GM18499 (cell line): ENCODE measurements around the gene ZP4.
"Not testable (repeated sequence)": the region's sequence is repeated elsewhere in the genome, so short reads cannot be mapped to it uniquely, and the experiment has no call there.

Source experiments
- ATAC-seq: cut with Tn5 transposase; IDR thresholded peaks from one replicate; pipeline ENCODE4 v1.9.1; 2021; ENCODE audit warnings: moderate number of reproducible peaks; ENCODE audit not compliant: insufficient read depth, unreplicated experiment

The ZP4 gene

DNA sequence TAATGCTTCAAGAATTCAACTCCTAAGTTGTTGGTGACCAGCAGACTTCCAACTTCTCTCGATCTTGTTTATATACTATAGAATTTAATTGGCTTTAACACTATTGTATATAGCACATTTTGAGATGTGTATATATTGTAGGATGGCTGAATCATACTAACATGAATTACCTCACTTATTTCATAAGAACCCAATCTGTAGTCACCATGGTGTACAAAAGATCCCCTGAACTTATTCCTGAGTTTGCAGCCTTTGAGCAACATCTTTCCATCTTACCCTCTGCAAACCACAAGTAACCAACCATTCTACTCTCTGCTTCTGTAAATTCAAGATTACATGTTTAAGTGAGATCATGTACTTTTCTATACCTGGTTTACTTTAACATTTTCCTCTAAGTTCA is 12.3 kb downstream of the ZP4 start:
- ATAC-seq: no peak

DNA sequence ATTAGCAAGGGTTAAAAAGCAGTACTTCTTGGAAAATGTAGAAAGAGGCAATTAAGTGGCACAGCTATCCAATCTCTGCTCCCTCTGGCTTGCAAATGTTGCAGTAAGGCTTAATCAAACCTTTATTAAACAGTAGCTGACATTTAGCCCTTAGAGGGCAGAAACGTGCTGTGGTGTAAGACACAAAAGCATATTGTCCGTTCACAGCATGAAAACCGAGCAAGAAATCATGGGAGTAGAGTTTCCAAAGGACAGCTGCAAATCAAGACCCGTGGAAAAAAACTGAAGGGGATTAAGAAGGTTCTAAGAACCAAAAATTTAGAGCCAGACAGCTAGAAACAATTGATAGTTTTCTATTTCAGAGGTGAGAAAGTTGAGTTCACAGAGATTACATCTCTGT is 13.1 kb downstream of the ZP4 start:
- ATAC-seq: no peak

DNA sequence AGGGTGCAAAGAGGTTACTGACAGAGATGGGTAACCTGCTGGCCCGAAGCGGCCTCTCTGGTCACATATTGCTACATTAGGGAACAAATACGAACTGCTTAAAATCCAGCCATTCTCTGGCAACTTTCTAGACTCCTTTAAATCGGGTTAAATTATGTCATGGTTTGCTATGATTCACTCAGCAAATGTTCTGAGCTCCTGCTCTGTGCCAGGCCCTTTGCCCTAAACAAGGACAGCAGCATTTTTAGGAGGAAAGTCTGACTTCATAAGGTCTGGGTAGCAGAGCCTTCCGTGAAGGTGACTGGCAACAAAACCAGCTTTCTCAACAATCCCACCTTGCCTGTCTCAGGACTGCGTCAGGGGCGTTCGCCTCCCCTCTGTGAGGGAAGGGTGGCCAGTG is 15.4 kb downstream of the ZP4 start:
- no peak for ATAC-seq

DNA sequence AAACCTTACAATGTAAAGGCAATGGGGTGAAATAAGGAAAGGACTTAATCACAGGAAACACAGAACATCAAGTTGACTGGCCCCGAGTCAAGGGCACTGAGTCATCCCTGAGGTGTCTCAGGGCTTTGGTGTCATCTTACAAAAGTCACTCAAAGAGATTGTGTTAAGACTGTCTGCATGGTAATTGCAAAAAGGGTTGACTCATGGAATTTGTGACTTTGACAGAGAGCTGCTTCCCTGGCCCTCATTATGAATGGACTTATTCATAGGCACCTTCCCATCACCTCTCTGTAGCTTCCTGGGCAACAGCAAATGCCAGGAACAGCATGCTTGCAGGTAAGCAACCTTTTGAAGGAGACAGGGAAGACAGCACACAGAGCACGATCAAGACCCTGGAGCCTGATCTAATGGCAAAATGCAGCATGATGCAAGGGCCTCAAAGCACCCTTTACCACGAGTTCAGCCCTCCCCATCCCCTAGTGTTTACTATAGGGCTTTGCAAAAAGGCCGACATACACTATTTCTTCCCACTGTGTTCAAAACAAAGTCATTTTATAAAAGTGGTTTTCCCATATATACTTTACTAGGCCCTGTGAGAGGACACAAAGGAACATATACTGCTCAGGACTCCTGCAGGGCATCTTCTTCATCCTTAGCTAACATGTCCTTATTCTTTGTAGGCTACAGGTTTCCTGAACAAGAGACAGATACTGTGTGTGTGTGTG is 17.1 kb downstream of the ZP4 start:
- no peak for ATAC-seq

DNA sequence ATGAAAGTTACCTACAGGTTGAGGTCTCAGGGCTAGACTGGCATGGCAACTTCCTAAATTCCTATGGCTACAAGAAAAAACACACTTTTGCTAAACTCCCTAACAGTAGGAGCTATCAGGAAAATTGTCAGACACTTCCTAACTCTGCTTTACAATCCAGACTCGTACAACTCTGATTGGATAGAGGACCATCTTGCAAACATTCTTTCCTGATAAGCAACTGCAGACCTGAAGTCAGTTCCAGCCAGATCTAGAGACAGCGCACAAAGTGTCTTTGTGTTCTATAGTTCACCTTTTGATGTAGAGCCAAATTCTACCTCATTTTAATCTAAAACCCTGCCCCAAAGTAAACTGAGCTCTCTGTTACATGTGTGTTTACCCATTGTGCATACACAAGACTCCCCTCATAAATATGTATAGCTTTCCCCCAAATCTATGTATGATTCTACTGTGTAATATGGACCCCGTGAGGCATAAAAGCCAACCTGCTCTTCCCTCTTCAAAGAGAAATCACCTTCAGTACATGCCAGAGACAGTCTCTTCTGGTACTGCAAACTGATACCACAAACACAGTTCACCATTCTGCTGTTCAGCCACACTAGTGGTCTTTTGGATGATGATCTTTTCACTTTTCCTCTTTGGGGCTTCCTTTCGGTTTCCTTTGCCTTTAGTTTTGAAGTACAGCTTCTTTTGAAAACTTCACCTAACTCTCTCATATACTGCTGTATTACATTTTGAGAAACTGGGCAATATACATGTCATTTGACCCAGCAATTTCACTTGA is 21.7 kb downstream of the ZP4 start:
- no peak for ATAC-seq

DNA sequence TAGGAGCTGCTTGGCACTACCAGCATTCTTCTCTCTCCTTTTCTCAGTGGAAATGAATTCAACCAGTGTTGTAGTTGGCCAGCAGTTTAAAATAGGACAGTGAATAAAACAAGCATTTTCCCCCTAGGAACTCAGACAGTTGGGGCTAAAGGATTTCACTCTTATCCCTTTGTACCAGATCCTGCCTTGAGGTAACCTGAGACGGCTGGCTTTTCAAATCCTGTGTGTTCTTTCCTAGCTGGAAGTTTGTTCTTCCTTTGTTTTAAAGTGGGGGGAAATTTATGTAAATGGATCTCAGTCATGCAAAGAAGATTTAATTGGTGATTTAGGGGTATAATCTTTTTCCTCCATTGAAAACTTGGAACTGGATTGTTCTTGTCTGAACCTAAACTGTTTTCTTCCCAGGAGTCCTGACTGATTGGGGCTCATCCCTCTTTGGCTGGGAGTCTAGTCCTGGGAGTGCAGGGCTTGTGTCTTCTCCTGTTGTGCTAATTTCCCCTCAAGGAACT is 23.3 kb downstream of the ZP4 start:
- no peak for ATAC-seq

DNA sequence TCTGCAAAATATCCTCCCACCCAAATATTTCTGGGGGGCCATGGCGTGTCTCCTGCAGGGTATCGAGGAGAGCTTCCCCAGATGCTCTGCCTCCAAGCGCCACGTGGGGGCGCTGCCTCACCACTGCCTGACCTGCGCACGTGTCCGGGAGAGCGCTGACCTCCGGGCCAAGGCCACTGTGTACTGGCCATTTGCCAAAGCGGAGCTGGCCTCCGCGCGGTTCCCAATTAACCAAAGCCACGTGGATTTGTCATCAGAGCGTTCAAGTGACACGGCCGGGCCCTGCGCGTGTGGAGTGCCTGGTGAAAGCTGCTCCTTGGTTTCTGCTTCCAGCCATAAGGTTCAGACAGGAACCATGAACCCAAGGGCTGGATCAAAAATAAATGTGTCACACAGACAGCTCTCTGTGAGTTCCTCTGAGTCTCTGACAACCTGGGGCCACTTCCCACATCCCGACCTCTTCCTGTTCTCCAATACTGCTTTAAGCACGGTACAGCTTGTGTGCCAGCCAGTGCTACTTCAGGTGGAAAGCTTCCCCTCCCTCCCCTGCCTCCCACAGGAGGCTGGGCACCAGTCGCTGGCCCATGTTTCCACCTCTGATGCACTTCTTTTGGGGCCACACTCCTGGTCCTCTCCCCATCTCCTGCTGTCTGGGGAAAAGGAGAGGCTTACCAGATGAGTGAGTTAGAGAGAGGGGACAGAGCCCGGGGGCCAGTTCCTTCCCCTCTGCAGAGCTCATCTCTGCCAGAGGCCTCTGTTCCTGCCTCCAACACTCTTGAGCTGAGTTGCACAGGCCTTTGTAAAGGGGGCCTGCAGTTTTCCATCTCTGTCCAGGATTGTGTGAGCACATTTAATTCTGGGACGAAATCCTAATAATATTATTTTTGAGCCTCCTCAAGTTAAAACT is 26.1 kb downstream of the ZP4 start:
- ATAC-seq: no peak

DNA sequence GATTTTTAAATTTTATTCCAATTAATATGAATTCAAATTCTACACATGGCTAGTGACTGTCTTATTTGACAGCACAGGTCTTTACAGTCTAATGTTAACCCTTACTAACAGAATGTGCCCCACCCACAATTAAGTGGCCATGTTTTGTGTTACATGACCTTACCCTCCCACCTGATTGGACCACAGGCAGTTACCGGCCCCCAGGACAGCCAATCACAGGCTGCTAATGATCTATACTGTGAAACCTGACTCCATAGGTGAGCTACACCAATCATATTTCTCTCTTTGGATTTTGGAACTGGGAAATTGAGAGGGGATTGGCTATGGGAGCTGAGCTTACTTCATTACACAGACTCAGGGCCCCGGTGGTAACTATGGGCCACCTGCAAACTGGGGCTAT is 27.5 kb downstream of the ZP4 start:
- no peak for ATAC-seq

DNA sequence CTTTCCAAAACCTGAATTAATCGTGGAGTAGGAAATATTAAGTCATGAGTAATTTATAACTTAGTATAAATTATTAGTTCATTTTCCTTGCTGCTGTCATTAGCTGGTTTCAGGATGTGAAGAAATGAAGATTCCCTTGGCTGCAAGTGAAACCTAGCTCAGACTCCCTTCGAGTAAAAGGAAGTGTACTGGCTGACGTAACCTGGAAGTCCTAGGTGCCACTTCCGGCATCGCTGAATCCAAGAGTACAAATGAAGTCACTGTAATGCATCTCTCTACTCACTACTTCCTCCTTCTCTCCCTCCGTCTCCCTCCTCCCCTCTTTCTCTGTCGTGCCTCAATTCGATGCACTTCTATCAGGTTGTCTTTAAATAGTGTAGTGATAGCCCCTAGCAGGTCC is 28.8 kb downstream of the ZP4 start:
- ATAC-seq: no peak

DNA sequence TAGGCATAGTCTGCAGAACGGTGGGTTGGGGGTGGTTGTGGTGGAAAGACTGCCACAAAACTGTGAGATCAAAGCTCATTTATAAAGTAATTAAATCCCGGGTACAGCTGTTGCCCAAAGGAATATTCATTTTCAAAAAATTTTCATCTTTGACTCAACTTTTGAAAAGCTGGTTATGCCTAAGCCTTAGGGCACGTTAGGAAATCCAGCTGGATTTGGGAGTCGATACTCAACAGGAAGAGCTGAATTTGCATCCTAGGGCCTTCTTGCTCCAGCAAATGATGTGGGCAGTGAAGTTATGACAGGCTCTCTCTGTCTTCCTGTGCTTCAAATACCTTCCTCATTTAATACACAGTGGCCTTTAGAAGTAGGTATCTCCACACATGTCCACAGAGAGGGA is 31.7 kb downstream of the ZP4 start:
- no peak for ATAC-seq

DNA sequence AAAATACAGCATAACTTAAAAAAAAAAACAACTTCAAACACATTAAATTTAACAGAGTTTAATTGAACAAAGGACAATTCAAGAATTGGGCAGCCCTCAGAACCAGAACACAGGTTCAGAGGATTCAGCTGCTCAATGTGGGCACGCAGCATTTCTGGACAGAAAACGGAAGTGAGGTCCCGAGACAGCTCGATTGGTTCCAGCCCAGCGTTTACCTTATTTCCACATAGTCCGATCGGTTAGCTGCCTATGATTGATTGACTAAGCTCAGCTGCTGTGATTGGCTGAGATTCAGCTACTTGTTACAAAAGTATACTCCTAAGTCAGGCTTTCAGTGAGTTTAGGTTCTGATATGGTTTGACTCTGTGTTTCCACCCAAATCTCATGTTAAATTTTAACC is 33.3 kb downstream of the ZP4 start:
- no peak for ATAC-seq

DNA sequence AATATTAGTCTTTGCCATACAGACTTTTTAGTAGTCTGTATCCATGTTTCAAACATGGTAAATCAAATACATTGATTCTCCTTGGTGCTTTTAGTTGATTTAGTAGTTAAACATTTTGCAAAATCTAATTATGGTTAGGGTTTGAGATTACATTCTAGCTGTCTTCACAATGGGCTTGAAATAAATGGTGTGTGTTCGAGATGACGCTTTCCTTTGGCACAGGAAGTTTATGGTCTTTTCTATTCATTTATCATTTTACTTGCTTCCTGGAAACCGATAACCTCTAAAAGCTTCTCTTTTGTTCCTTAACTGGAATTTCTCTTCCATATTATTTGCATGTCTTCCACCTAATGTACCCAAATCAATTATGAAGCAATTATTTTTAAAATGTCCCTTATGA is 38.4 kb downstream of the ZP4 start:
- no peak for ATAC-seq

DNA sequence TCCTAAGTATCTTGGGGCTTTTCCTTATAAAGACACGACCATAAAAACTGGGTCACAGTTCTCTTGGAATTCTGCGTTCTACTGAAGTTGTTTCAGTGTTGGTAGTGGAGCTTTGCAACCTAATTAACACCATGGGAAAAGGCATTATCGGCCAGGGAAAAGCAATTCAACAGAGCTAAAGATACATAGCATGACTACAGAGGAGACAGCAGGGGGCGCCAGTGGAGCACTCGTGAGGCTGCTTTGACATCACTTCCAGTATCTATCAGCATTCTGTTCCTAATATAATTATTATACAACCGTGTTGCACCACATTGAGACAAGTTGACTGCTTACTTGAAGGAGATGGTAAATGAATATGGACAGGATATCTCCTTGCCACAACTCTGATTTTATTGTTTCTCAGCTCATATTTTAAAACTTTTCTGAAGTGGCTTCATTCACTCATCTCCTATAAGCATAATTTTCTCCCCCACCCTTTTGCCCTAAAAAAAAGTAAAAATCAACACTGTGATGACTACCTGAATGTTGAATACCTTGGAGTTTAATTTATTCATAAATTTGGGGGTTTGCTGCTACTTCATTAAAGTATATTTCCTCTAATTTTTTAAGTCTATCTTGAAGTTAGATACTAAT is 39.4 kb downstream of the ZP4 start:
- ATAC-seq: no peak

DNA sequence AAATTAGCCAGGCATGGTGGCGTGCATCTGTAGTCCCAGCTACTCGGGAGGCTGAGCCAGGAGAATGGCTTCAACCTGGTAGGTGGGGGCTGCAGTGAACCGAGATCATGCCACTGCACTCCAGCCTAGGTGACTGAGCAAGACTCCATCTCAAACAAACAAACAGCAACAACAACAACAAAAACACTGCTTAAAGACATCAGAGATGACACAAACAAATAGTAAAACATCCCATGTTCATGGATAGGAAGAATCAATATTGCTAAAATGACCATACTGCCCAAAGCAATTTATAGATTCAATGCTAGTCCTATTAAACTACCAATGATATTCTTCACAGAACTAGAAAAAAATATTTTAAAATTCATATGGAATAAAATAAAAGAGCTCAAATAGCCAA is 47.2 kb downstream of the ZP4 start:
- ATAC-seq: not testable (repeated sequence)

DNA sequence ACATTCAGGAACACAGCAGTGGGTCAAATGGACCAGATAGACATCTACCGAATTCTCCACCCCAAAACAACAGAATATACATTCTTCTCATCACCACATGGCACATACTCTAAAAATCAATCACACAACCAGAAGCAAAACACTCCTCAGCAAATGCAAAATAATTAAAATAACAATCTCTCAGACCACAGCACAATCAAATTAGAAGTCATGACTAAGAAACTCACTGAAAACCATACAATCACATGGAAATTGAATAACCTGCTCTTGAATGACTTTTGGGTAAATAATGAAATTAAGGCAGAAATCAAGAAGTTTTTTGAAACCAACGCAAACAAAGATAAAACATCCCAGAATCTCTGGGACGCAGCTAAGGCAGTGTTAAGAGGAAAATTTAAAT is 49.2 kb downstream of the ZP4 start:
- no peak for ATAC-seq

DNA sequence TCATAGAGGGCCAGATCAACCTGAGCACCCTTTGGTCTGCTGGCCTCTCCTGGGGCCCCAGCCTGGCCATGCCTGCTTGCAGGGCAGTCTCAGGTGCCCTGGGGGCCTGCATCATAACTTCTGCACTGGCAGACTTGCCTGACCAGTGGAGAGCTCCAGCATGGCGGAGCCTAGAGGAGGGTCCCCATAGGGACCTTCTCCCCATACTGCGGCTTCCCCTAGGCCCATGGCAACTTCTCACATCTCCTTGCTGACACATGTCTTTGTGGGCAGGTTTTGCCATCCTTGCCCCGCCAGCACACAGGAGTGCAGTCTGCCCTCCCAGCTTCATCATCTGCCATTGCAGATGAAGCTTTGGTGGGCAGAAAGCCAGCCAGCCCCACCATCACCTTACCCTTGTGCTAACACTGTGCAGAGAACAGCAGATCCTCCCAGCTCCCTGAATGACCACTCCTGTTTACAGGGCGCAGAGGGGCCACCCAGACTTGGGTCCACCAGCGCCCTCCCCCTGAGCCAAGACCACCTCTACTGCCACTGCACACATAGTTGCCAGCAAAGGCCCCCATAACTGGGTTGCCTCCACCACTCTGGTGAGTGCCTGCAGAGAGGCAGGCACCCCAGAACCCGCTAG is 51.7 kb downstream of the ZP4 start:
- no peak for ATAC-seq

DNA sequence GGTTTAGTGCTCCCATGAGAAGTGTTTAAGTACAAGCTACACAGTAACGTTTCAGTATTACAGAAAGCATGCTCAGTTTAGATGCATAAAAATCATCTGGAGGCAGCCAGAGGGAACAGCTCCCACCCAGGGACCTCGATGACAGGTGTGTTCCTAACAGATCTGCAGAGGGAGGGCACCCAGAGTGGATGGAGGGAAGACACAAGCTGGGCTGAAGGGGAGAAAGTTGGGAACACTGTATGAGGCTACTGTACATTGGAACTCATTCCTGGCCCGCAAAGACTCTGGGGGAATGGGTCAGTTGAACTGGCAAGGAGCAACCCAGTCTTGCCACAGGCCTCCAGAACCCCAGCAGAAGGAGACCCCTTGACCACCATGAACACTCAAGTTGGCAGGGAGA is 52.4 kb downstream of the ZP4 start:
- no peak for ATAC-seq

DNA sequence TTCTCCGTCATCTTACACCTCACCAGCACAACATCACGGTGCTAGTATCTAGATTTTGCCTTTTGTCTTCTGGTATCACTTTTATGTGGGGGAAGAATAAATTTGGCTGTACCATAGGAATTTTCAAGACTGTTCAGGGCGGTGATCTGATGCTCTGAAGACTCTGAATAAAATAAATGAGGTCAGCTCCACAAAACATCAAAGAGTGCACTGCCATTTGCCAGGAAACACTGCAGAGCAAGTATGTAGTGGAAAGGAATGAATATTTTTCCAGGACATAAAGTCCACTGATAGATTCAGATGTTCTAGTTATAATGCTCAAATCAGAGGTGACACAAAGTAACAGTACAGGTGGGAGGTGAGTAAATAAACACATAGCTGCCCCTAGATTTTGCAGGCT is 56.3 kb downstream of the ZP4 start:
- ATAC-seq: no peak

DNA sequence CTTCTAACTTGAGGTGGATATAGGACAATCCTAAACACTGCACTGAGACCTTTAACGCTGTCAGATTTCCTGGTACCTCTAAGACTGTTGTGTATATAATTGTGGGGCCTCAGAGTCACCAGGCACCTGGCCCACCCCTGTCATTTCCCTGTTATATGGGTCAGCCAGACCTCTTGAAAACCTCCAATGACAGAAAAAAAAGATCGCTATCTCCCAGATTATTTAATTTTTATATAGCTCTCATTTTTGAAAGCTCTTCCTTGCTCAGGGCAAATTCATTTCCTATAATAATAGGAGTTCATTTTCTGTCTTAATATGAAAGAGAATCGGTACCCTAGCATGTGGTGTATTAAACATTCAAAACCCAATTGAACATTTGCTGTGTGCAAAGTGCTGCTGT is 56.7 kb downstream of the ZP4 start:
- no peak for ATAC-seq

DNA sequence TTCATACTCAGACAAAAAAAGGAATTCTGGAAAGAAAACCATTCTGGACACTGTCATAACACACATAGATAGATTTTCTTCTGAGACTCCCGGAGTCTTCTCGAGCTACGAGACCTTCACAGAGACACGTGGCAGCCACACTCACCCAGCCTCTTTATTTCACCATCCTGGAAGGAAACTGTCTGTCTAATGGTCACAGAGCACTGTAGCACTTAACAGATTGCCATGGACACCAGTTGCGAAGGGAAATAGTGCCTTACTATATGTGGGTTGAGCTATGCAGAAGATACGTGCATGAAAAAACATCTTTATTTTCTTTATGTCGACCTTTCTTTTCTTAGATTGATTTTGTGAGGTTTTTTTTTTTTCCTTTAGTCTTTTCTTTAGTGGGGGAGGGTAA is 57.9 kb downstream of the ZP4 start:
- no peak for ATAC-seq
